B cell (primary cell): ENCODE results near the gene ITGB7. TPM values are rescaled to one million over a fixed set of nuclear protein-coding genes. Genes with fewer than 3 reads are reported as not detected.

Experiments
- ATAC-seq: fragments of 200-7000 bp; cut with Tn5 transposase; one replicate; pipeline ENCODE4 v1.10.0; 2021; ENCODE audit warnings: low read depth, mild to moderate bottlenecking, moderate number of reproducible peaks, moderate library complexity
- CTCF ChIA-PET: fragments of 350-600 bp; sonication (Branson Sonifier 250); formaldehyde crosslinking; loops from one replicate; lab custom pipeline; 2021; ENCODE audit warnings: antibody characterized with exemption, inconsistent platforms; lab: Charles Lee
- POLR2A ChIA-PET: fragments of 350-600 bp; sonication (Branson Sonifier 250); formaldehyde crosslinking; loops from one replicate; lab custom pipeline; 2021; ENCODE audit warnings: antibody characterized with exemption; lab: Charles Lee
- DNase-seq: peaks from one replicate; pipeline ENCODE4 v3.0.0; 2013
- H2AFZ ChIP-seq: 2 replicates; pipeline ENCODE4 v1.6.1; 2012; ENCODE audit warnings: mild to moderate bottlenecking, low read depth, low read length; ENCODE audit not compliant: insufficient read depth, poor library complexity, severe bottlenecking
- H3K27ac ChIP-seq, 2 donors: 1 replicate in 1 of 2; 2 replicates in 1 of 2; pipeline ENCODE4 v1.5.1; 2012 to 2013; ENCODE audit warnings: low read length in 2 of 2, mild to moderate bottlenecking in 2 of 2, moderate library complexity in 1 of 2
- H3K27me3 ChIP-seq, 4 experiments: fragments of 200-600 bp in 1 of 4; sonication (generic) in 1 of 4; replicated peaks in 1 of 4; 1 replicate in 2 of 4; 2 replicates in 2 of 4; pipeline versions ENCODE4 v1.6.1 to v1.7.0; 2013 to 2016; ENCODE audit warnings: low read length in 3 of 4, mild to moderate bottlenecking in 2 of 4, mixed read lengths in 1 of 4, moderate library complexity in 1 of 4; ENCODE audit not compliant: insufficient read depth in 4 of 4, control insufficient read depth in 3 of 4; ENCODE audit errors: control extremely low read depth in 1 of 4
- H3K36me3 ChIP-seq, 2 experiments: replicated peaks in 1 of 2; 1 replicate in 1 of 2; 2 replicates in 1 of 2; pipeline versions ENCODE4 v1.6.1 to v1.7.1; 2013; ENCODE audit warnings: low read length in 1 of 2; ENCODE audit not compliant: insufficient read depth in 2 of 2, control insufficient read depth in 1 of 2; ENCODE audit errors: control extremely low read depth in 1 of 2, extremely low read depth in 1 of 2
- H3K4me1 ChIP-seq, 2 donors: fragments of 200-600 bp in 1 of 2; sonication (generic) in 1 of 2; 1 replicate in 1 of 2; 2 replicates in 1 of 2; pipeline versions ENCODE4 v1.5.1 to v1.6.1; 2013 to 2017; ENCODE audit warnings: low read length in 2 of 2; ENCODE audit not compliant: control insufficient read depth in 2 of 2, insufficient read depth in 2 of 2
- H3K4me2 ChIP-seq: replicated peaks from 2 replicates; pipeline ENCODE3; 2012; ENCODE audit warnings: mild to moderate bottlenecking, low read depth, low read length; ENCODE audit not compliant: poor library complexity, severe bottlenecking
- H3K4me3 ChIP-seq, 5 experiments: fragments of 200-600 bp in 1 of 5; sonication (generic) in 1 of 5; 1 replicate in 3 of 5; 2 replicates in 2 of 5; pipeline versions ENCODE4 v1.5.1 to v1.7.0; 2011 to 2016; ENCODE audit warnings: low read length in 4 of 5, mild to moderate bottlenecking in 4 of 5, low read depth in 2 of 5, control low read depth in 1 of 5, moderate library complexity in 1 of 5; ENCODE audit not compliant: insufficient read depth in 1 of 5; ENCODE audit errors: control extremely low read depth in 1 of 5, extremely low read depth in 1 of 5
- H3K79me2 ChIP-seq: fragments of 200-600 bp; sonication (generic); one replicate; pipeline ENCODE4 v1.6.0; 2016; ENCODE audit warnings: low read length; ENCODE audit not compliant: control insufficient read depth, insufficient read depth
- H3K9ac ChIP-seq: fragments of 200-600 bp; sonication (generic); 2 replicates; pipeline ENCODE4 v1.6.1; 2017; ENCODE audit warnings: mild to moderate bottlenecking, low read length, moderate library complexity
- H3K9me3 ChIP-seq, 3 donors: one replicate each; pipeline versions ENCODE4 v1.6.1 to v1.7.1; 2013; ENCODE audit warnings: low read length in 2 of 3; ENCODE audit not compliant: control insufficient read depth in 2 of 3, insufficient read depth in 1 of 3; ENCODE audit errors: control extremely low read depth in 1 of 3
- H4K20me1 ChIP-seq: 2 replicates; pipeline ENCODE4 v1.6.0; 2012; ENCODE audit warnings: mild to moderate bottlenecking, low read length; ENCODE audit not compliant: insufficient read depth, control insufficient read depth, poor library complexity, severe bottlenecking
- H3K27ac Mint-ChIP-seq: one replicate; pipeline ENCODE4 v1.8.0; 2021; ENCODE audit warnings: mixed read lengths
- H3K27me3 Mint-ChIP-seq: one replicate; pipeline ENCODE4 v1.8.0; 2021; ENCODE audit warnings: mixed read lengths
- H3K4me1 Mint-ChIP-seq: one replicate; pipeline ENCODE4 v1.8.0; 2021; ENCODE audit warnings: mixed read lengths
- H3K4me3 Mint-ChIP-seq: one replicate; pipeline ENCODE4 v1.8.0; 2021; ENCODE audit warnings: mixed read lengths
- H3K9me3 Mint-ChIP-seq: one replicate; pipeline ENCODE4 v1.8.0; 2022; ENCODE audit warnings: mixed read lengths; ENCODE audit not compliant: insufficient read depth
- CTCF ChIP-seq: fragments of 200-600 bp; IDR thresholded peaks from one replicate; pipeline ENCODE4 v1.8.0; 2022; ENCODE audit warnings: antibody characterized with exemption, mild to moderate bottlenecking
- EZH2 ChIP-seq: IDR thresholded peaks from 2 replicates; pipeline ENCODE4 v1.6.1; 2012; ENCODE audit warnings: borderline replicate concordance, low read depth, mild to moderate bottlenecking, moderate library complexity, low read length; ENCODE audit not compliant: insufficient read depth, poor library complexity, severe bottlenecking
- WGBS: methylation state at CpG from one replicate; pipeline ENCODE4 v1.1.5; 2013; ENCODE audit warnings: missing lambda C conversion rate; ENCODE audit not compliant: insufficient coverage; 5-methylcytosine and 5-hydroxymethylcytosine counted together
- intact Hi-C: fragments of 100-400 bp; cut with micrococcal nuclease; formaldehyde crosslinking; loops from one replicate; pipeline ENCODE4 v1.10.0; 2022
- polyA plus RNA-seq: library from polyadenylated mRNA; depleted of rRNA; stranded (reverse); fragments of >200 nt; gene quantifications from 2 replicates; pipeline ENCODE4 v1.2.3, GENCODE V29; 2012
- total RNA-seq, 2 donors: library from RNA; stranded (reverse); fragments of 120-200 nt in 1 of 2; gene quantifications; 1 replicate in 1 of 2; 2 replicates in 1 of 2; pipeline versions ENCODE4 v1.2.3 to v1.2.4, GENCODE V29; 2013 to 2022

ITGB7 gene
- total and polyA plus RNA-seq, 2 donors (not counting 1 experiment from before 2014, with no cell fraction given) = 199 to 265 TPM

- no peak overlapping the region for H2AFZ ChIP-seq
- no peaks in the 10 kb centered on the region for H3K27me3 Mint-ChIP-seq
- no peak overlapping the region for H3K9ac ChIP-seq
- no peaks in the 10 kb centered on the region for H3K27me3 ChIP-seq
- H3K27ac Mint-ChIP-seq = no peak overlapping the region
- DNase-seq = no peak
- H3K4me2 ChIP-seq = no peak overlapping the region
- intact Hi-C loops = no loop called here
- H3K4me1 Mint-ChIP-seq = peaks cover 18% of the 10 kb centered on the region
- no peaks in the 10 kb centered on the region for H3K79me2 ChIP-seq
- H3K9me3 Mint-ChIP-seq = no peaks in the 10 kb centered on the region
- POLR2A ChIA-PET = no interaction called here
- CTCF ChIA-PET = interaction anchor here (0.6 to 1.6 kb wide), 4 partner anchors 14 to 97 kb away, joined by 4 to 5 read pairs (median 4); no protein-coding TSS in a partner anchor
- 96% methylated on average over 4 of the region's 4 CpGs for WGBS
- H3K4me3 ChIP-seq = no peak overlapping the region
- H3K27ac ChIP-seq = no peak overlapping the region
- peaks cover 11 to 24% of the 10 kb centered on the region in 2 donors for H3K4me1 ChIP-seq
- ATAC-seq = no peak
- no peaks in the 10 kb centered on the region for H4K20me1 ChIP-seq
- TF ChIP-seq CTCF = no peak
- TF ChIP-seq EZH2 = no peak
- no peak overlapping the region for H3K4me3 Mint-ChIP-seq
- no peaks in the 10 kb centered on the region for H3K9me3 ChIP-seq
- no peaks in the 10 kb centered on the region for H3K36me3 ChIP-seq
Measured at GRCh38 chr12:53226815-53227214, 19.8 kb upstream of the ITGB7 start.

- ChIA-PET CTCF (interaction anchor here (1.2 to 1.6 kb wide), 4 partner anchors 12 to 98 kb away, joined by 4 to 5 read pairs (median 4); no protein-coding TSS in a partner anchor), POLR2A (interaction anchor here (1.4 kb wide), 1 partner anchor 12 kb away, joined by 3 read pairs; no protein-coding TSS in a partner anchor)
- H3K79me2 ChIP-seq = no peaks in the 10 kb centered on the region
- Mint-ChIP-seq H3K9me3 (no peaks in the 10 kb centered on the region), H3K27me3 (no peaks in the 10 kb centered on the region), H3K4me3 (no peak overlapping the region), H3K27ac (no peak overlapping the region), H3K4me1 (peaks cover 17% of the 10 kb centered on the region)
- intact Hi-C loops = no loop called here
- peaks cover 7 to 19% of the 10 kb centered on the region in 2 donors for H3K4me1 ChIP-seq
- H2AFZ ChIP-seq = no peak overlapping the region
- H3K27ac ChIP-seq = no peak overlapping the region
- H3K36me3 ChIP-seq = no peaks in the 10 kb centered on the region
- H3K4me2 ChIP-seq = no peak overlapping the region
- ATAC-seq (no peak), DNase-seq (no peak)
- H3K27me3 ChIP-seq = no peaks in the 10 kb centered on the region
- H3K9ac ChIP-seq = no peak overlapping the region
- H3K9me3 ChIP-seq = no peaks in the 10 kb centered on the region
- H3K4me3 ChIP-seq = no peak overlapping the region
- 98% methylated on average over 4 of the region's 10 CpGs for WGBS
- H4K20me1 ChIP-seq = no peaks in the 10 kb centered on the region
- no peak for TF ChIP-seq EZH2
- no peak for TF ChIP-seq CTCF
Measured at GRCh38 chr12:53225635-53226424, 18.8 kb upstream of the ITGB7 start.
